H1 (cell line): ENCODE data around the gene UNC13C. TPM values are rescaled to one million over a fixed set of nuclear protein-coding genes. Genes with fewer than 3 reads are reported as not detected.

Experiments
- CTCF ChIA-PET: fragments of 300-600 bp; sonication (Branson Sonifier 250); formaldehyde crosslinking; loops from one replicate; lab custom pipeline; 2021; ENCODE audit not compliant: partially characterized antibody; lab: Charles Lee
- POLR2A ChIA-PET: fragments of 300-600 bp; sonication (Branson Sonifier 250); formaldehyde crosslinking; loops from one replicate; lab custom pipeline; 2021; ENCODE audit warnings: inconsistent platforms; ENCODE audit not compliant: partially characterized antibody; lab: Charles Lee
- DNase-seq, 2 experiments: peaks; one replicate each; pipeline versions ENCODE4 v3.0.0 to v3.0.0-alpha.2; 2010 to 2022; ENCODE audit warnings: low spot score in 2 of 2, low read depth in 1 of 2, mixed read lengths in 1 of 2
- FAIRE-seq: peaks from 2 replicates; lab custom pipeline; 2011; peaks lifted over from hg19 to GRCh38; lab: Jason Lieb, UNC
- H2AFZ ChIP-seq: 2 replicates; pipeline ENCODE4 v1.8.1; 2012; ENCODE audit warnings: low read length, inconsistent platforms
- H2AK5ac ChIP-seq: 2 replicates; pipeline ENCODE4 v1.6.1; 2013; ENCODE audit warnings: low read depth, low read length
- H2BK120ac ChIP-seq: replicated peaks from 2 replicates; pipeline ENCODE3; 2013; ENCODE audit warnings: low read depth, low read length, inconsistent platforms
- H2BK12ac ChIP-seq: 2 replicates; pipeline ENCODE4 v1.6.1; 2013; ENCODE audit warnings: low read depth, low read length
- H2BK15ac ChIP-seq: 2 replicates; pipeline ENCODE4 v1.6.1; 2013; ENCODE audit warnings: low read length
- H2BK20ac ChIP-seq: 2 replicates; pipeline ENCODE4 v1.6.1; 2013; ENCODE audit warnings: low read length
- H2BK5ac ChIP-seq: 2 replicates; pipeline ENCODE4 v1.6.1; 2013; ENCODE audit warnings: low read depth, low read length
- H3K14ac ChIP-seq: 2 replicates; pipeline ENCODE4 v1.6.1; 2013; ENCODE audit warnings: inconsistent platforms; ENCODE audit not compliant: insufficient read length
- H3K18ac ChIP-seq: 2 replicates; pipeline ENCODE4 v1.6.1; 2013; ENCODE audit warnings: low read length; ENCODE audit errors: extremely low read depth
- H3K23ac ChIP-seq: 2 replicates; pipeline ENCODE4 v1.6.1; 2013; ENCODE audit warnings: inconsistent platforms; ENCODE audit not compliant: insufficient read length
- H3K23me2 ChIP-seq: 2 replicates; pipeline ENCODE4 v1.6.1; 2013; ENCODE audit warnings: low read depth, low read length
- H3K27ac ChIP-seq: 2 replicates; pipeline ENCODE4 v1.6.1; 2011; ENCODE audit warnings: low read depth, low read length, inconsistent platforms
- H3K27me3 ChIP-seq, 4 experiments: replicated peaks in 1 of 4; 1 replicate in 1 of 4; 2 replicates in 3 of 4; pipeline versions ENCODE4 v1.6.1 to v1.8.1; 2011 to 2013; ENCODE audit warnings: low read length in 3 of 4, mild to moderate bottlenecking in 3 of 4, inconsistent platforms in 2 of 4, mixed read lengths in 2 of 4, moderate library complexity in 1 of 4; ENCODE audit not compliant: control insufficient read depth in 3 of 4, insufficient read depth in 3 of 4; ENCODE audit errors: extremely low read depth in 1 of 4
- H3K36me3 ChIP-seq, 4 experiments: 2 replicates each; pipeline versions ENCODE4 v1.6.1 to v1.8.1; 2011 to 2013; ENCODE audit warnings: mild to moderate bottlenecking in 4 of 4, low read length in 3 of 4, moderate library complexity in 2 of 4, control low read depth in 1 of 4, inconsistent platforms in 1 of 4; ENCODE audit not compliant: insufficient read depth in 4 of 4, control insufficient read depth in 2 of 4
- H3K4ac ChIP-seq: replicated peaks from 2 replicates; pipeline ENCODE3; 2013; ENCODE audit warnings: low read length, low read depth, mixed read lengths, inconsistent platforms; ENCODE audit not compliant: insufficient read length
- H3K4me1 ChIP-seq, 4 experiments: replicated peaks in 1 of 4; 1 replicate in 1 of 4; 2 replicates in 3 of 4; pipeline versions ENCODE4 v1.6.1 to v1.8.1; 2011 to 2013; ENCODE audit warnings: low read length in 3 of 4, inconsistent platforms in 2 of 4, mixed read lengths in 1 of 4; ENCODE audit not compliant: insufficient read depth in 4 of 4, control insufficient read depth in 3 of 4
- H3K4me2 ChIP-seq, 2 experiments: 2 replicates each; pipeline versions ENCODE4 v1.6.1 to v1.8.1; 2011 to 2013; ENCODE audit warnings: low read depth in 2 of 2, low read length in 2 of 2, control low read depth in 1 of 2, inconsistent platforms in 1 of 2, mild to moderate bottlenecking in 1 of 2; ENCODE audit not compliant: insufficient read depth in 1 of 2
- H3K4me3 ChIP-seq, 4 experiments: fragments of 200-600, 300-600 bp in 1 of 4; sonication (generic), shearing (Covaris generic), sonication (Bioruptor Twin) in 1 of 4; 2 replicates each; pipeline versions ENCODE4 v1.5.1 to v1.8.1; 2011 to 2016; ENCODE audit warnings: low read length in 4 of 4, low read depth in 3 of 4, control low read depth in 2 of 4, inconsistent platforms in 2 of 4, mild to moderate bottlenecking in 2 of 4, mixed read lengths in 1 of 4, moderate library complexity in 1 of 4; ENCODE audit not compliant: insufficient read depth in 2 of 4; ENCODE audit errors: extremely low read depth in 1 of 4
- H3K56ac ChIP-seq: replicated peaks from 2 replicates; pipeline ENCODE3; 2013; ENCODE audit warnings: low read depth, mild to moderate bottlenecking, mixed read lengths, low read length, inconsistent platforms; ENCODE audit not compliant: insufficient read length
- H3K79me1 ChIP-seq: 2 replicates; pipeline ENCODE4 v1.6.1; 2013; ENCODE audit warnings: low read depth, low read length, control low read depth
- H3K79me2 ChIP-seq, 2 experiments: 2 replicates each; pipeline versions ENCODE4 v1.6.1 to v1.8.1; 2012 to 2013; ENCODE audit warnings: low read length in 2 of 2, mild to moderate bottlenecking in 2 of 2, inconsistent platforms in 1 of 2; ENCODE audit not compliant: insufficient read depth in 2 of 2, control insufficient read depth in 1 of 2
- H3K9ac ChIP-seq, 4 experiments: replicated peaks in 1 of 4; 1 replicate in 1 of 4; 2 replicates in 3 of 4; pipeline versions ENCODE4 v1.6.1 to v1.8.1; 2011 to 2013; ENCODE audit warnings: low read depth in 3 of 4, low read length in 3 of 4, control low read depth in 2 of 4, mild to moderate bottlenecking in 2 of 4, moderate library complexity in 2 of 4, inconsistent platforms in 1 of 4; ENCODE audit errors: extremely low read depth in 1 of 4
- H3K9me3 ChIP-seq, 2 experiments: 2 replicates each; pipeline versions ENCODE4 v1.6.1 to v1.8.1; 2012 to 2013; ENCODE audit warnings: mild to moderate bottlenecking in 2 of 2, moderate library complexity in 2 of 2, control low read depth in 1 of 2, inconsistent platforms in 1 of 2, low read depth in 1 of 2, low read length in 1 of 2, mixed read lengths in 1 of 2; ENCODE audit not compliant: insufficient read depth in 2 of 2
- H4K20me1 ChIP-seq, 2 experiments: replicated peaks in 1 of 2; 2 replicates each; pipeline versions ENCODE3 to v1.8.1; 2011 to 2013; ENCODE audit warnings: inconsistent platforms in 2 of 2, low read length in 2 of 2, mild to moderate bottlenecking in 1 of 2; ENCODE audit not compliant: insufficient read depth in 2 of 2, control insufficient read depth in 1 of 2
- H4K5ac ChIP-seq: 2 replicates; pipeline ENCODE4 v1.6.1; 2013; ENCODE audit warnings: low read length, low read depth, mixed read lengths, inconsistent platforms; ENCODE audit not compliant: insufficient read length
- H4K8ac ChIP-seq: 2 replicates; pipeline ENCODE4 v1.8.0; 2013; ENCODE audit warnings: mild to moderate bottlenecking, moderate library complexity, low read length, inconsistent platforms; ENCODE audit not compliant: insufficient read depth; ENCODE audit errors: extremely low read depth
- H4K91ac ChIP-seq: replicated peaks from 2 replicates; pipeline ENCODE3; 2013; ENCODE audit warnings: low read length, mixed read lengths, inconsistent platforms; ENCODE audit not compliant: insufficient read length
- EGR1 ChIP-seq: IDR thresholded peaks from 2 replicates; pipeline ENCODE4 v1.6.1; 2011; ENCODE audit warnings: low read depth, low read length, borderline replicate concordance
- SIN3A ChIP-seq, 2 experiments: IDR thresholded peaks in 1 of 2; conservative IDR thresholded peaks in 1 of 2; 2 replicates each; pipeline ENCODE4 v1.6.1; 2011 to 2012; ENCODE audit warnings: low read length in 2 of 2, improper control_type of control experiment in 1 of 2, low read depth in 1 of 2, mild to moderate bottlenecking in 1 of 2
- WGBS, 2 experiments: shearing (Covaris generic) in 1 of 2; methylation state at CpG; one replicate each; pipeline versions ENCODE4 v1.1.6 to v1.1.7; 2013 to 2015; ENCODE audit warnings: low lambda C conversion rate in 2 of 2, mixed read lengths in 2 of 2, inconsistent platforms in 1 of 2, low coverage in 1 of 2, missing lambda C conversion rate in 1 of 2; ENCODE audit not compliant: insufficient replicate concordance in 2 of 2, insufficient coverage in 1 of 2, insufficient read length in 1 of 2; ENCODE audit errors: extremely low coverage in 1 of 2, missing lambda C conversion rate in 1 of 2; 5-methylcytosine and 5-hydroxymethylcytosine counted together
- polyA plus RNA-seq, 7 experiments: library from polyadenylated mRNA; depleted of rRNA in 3 of 7; stranded (reverse) in 5 of 7; unstranded in 2 of 7; fragments of >200 nt in 5 of 7; fragments of 200-250 nt in 2 of 7; gene quantifications; 1 replicate in 5 of 7; 2 replicates in 1 of 7; 4 replicates in 1 of 7; pipeline versions ENCODE4 v1.2.1 to v1.2.3, GENCODE V29; 2011 to 2013; ENCODE audit warnings: missing spikeins in 2 of 7, mixed read lengths in 2 of 7
- total RNA-seq: library from RNA; stranded (reverse); fragmentation: NEBNext Ultra II Directional; extraction: Animal tissue kit (Norgen Biotek cat#: 25700); gene quantifications from 2 replicates; pipeline ENCODE4 v1.2.1, GENCODE V29; 2021

The UNC13C gene
- total and polyA plus RNA-seq, 2 of the 8 experiments (the other 6 are each of a cell fraction or from before 2014, with no cell fraction given) = 0.02 to 0.13 TPM

DNA sequence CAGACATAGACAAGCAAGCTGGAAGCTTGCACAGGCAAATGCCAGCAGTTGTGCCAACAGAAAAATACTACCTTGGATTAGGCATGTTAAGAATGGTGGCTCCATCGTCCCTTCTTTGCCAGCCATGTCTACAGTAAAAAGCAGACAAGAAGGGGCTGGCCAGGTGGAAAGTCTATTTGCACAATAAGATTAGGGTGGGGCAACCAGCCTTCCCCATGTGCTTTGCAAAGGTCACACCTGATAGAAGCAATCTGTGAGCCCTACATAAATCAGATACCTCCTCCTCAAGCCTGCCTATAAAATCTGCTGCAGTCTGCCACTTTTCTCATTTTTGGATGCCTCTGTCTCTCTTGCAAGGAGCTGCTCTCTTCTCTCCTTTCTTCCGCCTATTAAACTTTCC is 662.6 kb downstream of the UNC13C start:
- Histone ChIP-seq H3K14ac (no peak overlapping the region), H3K23ac (no peak overlapping the region)
- no peak for TF ChIP-seq EGR1
- TF ChIP-seq SIN3A (conservative IDR thresholded peaks at IDR 0.05 in 1 of 2, IDR thresholded peaks at IDR 0.05 in 1 of 2; ENCODE audit: low read depth in 1 of 2, low read length in 2 of 2) = no peak
- TF ChIP-seq, all 59 proteins: peak for 0
- Histone ChIP-seq H2AK5ac (no peak overlapping the region), H3K4me3 (no peak overlapping the region), H2BK120ac (no peak overlapping the region), H3K23me2 (no peaks in the 10 kb centered on the region), H4K20me1 (no peaks in the 10 kb centered on the region), H3K4me2 (no peak overlapping the region), H3K56ac (no peak overlapping the region), H2BK12ac (no peak overlapping the region), H3K4ac (no peak overlapping the region), H4K8ac (no peak overlapping the region), H3K9ac (no peak overlapping the region), H3K4me1 (no peaks in the 10 kb centered on the region), H3K79me2 (no peaks in the 10 kb centered on the region), H4K91ac (no peak overlapping the region), H3K9me3 (peaks cover 13 to 26% of the 10 kb centered on the region in 2 experiments), H3K27ac (no peak overlapping the region), H3K18ac (no peak overlapping the region), H3K27me3 (no peaks in the 10 kb centered on the region), H4K5ac (no peak overlapping the region), H2BK15ac (no peak overlapping the region), H2AFZ (no peak overlapping the region), H3K79me1 (no peaks in the 10 kb centered on the region), H2BK5ac (no peak overlapping the region), H3K36me3 (no peaks in the 10 kb centered on the region), H2BK20ac (no peak overlapping the region)
- ChIA-PET POLR2A (no interaction called here), CTCF (no interaction called here)
- FAIRE-seq (no peak), DNase-seq (no peak)
- 88% methylated on average over 2 of the region's 2 CpGs; no CpG with 5 or more reads in 1 of the 2 experiments for WGBS, 2 experiments
